HCT116 (cell line): Measurements from ENCODE around the gene ERBB4. TPM values are rescaled to one million over a fixed set of nuclear protein-coding genes. Genes with fewer than 3 reads are reported as not detected.

Source experiments
- ATAC-seq: fragments of 200-7000 bp; cut with Tn5 transposase; 2 replicates; pipeline ENCODE4 v1.9.1; 2020; ENCODE audit warnings: mild to moderate bottlenecking, moderate library complexity
- BruUV-seq: library from RNA; stranded (reverse); fragments of 400-500 nt; replicated peaks from 2 replicates; lab custom pipeline; 2021; lab: Mats Ljungman, UMichigan
- CTCF ChIA-PET: fragments of 300-600 bp; sonication (Branson Sonifier 250); formaldehyde crosslinking; loops from one replicate; lab custom pipeline; 2021; ENCODE audit warnings: antibody characterized with exemption; lab: Charles Lee
- POLR2A ChIA-PET: fragments of 300-600, 350-600 bp; sonication (Branson Sonifier 250); formaldehyde crosslinking; loops from one replicate; lab custom pipeline; 2021; ENCODE audit warnings: antibody characterized with exemption; lab: Charles Lee
- RAD21 ChIA-PET, 2 experiments: fragments of 300-600 bp; sonication (Branson Sonifier 250); formaldehyde crosslinking; loops; one replicate each; lab custom pipeline; 2023; ENCODE audit warnings: low total read pairs in 2 of 2; ENCODE audit not compliant: uncharacterized antibody in 2 of 2, unreplicated experiment in 2 of 2, low non-redundant PET in 1 of 2; lab: Charles Lee
- DNase-seq: peaks from one replicate; pipeline ENCODE4 v3.0.0-alpha.2; 2010; ENCODE audit warnings: low read depth, low spot score
- H2AFZ ChIP-seq: fragments of 200-600 bp; shearing (Covaris generic), sonication (generic); 2 replicates; pipeline ENCODE4 v1.6.1; 2017; ENCODE audit warnings: low read depth, mixed run types, mixed read lengths, antibody characterized with exemption, low read length; ENCODE audit not compliant: poor library complexity, severe bottlenecking
- H3K27ac ChIP-seq: 2 replicates; pipeline ENCODE4 v1.5.1; 2012; ENCODE audit warnings: low read depth, low read length
- H3K27me3 ChIP-seq: fragments of 200-600 bp; sonication (generic); 2 replicates; pipeline ENCODE4 v1.6.1; 2016; ENCODE audit warnings: mixed run types, low read length, mixed read lengths; ENCODE audit not compliant: insufficient read depth
- H3K36me3 ChIP-seq, 2 experiments: fragments of 200-500 bp in 1 of 2; fragments of 200-600 bp in 1 of 2; sonication (Bioruptor generic) in 1 of 2; sonication (generic) in 1 of 2; 2 replicates each; pipeline versions ENCODE4 v1.5.1 to v1.6.1; 2014 to 2016; ENCODE audit warnings: low read length in 2 of 2, inconsistent platforms in 1 of 2, mixed read lengths in 1 of 2, mixed run types in 1 of 2; ENCODE audit not compliant: insufficient read depth in 2 of 2, control insufficient read depth in 1 of 2
- H3K4me1 ChIP-seq, 2 experiments: fragments of 200-600 bp in 1 of 2; sonication (generic) in 1 of 2; 2 replicates each; pipeline versions ENCODE4 v1.5.1 to v1.6.1; 2012 to 2017; ENCODE audit warnings: low read length in 2 of 2, inconsistent platforms in 1 of 2, mild to moderate bottlenecking in 1 of 2, mixed read lengths in 1 of 2, mixed run types in 1 of 2, moderate library complexity in 1 of 2; ENCODE audit not compliant: insufficient read depth in 2 of 2, control insufficient read depth in 1 of 2
- H3K4me2 ChIP-seq: fragments of 200-600 bp; sonication (generic); 2 replicates; pipeline ENCODE4 v1.6.1; 2017; ENCODE audit warnings: mixed run types, low read length, mixed read lengths
- H3K4me3 ChIP-seq, 2 experiments: fragments of 200-600 bp in 1 of 2; sonication (generic) in 1 of 2; replicated peaks in 1 of 2; 2 replicates each; pipeline ENCODE4 v1.5.1; 2011 to 2016; ENCODE audit warnings: low read length in 2 of 2, control low read depth in 1 of 2, low read depth in 1 of 2, mild to moderate bottlenecking in 1 of 2, mixed read lengths in 1 of 2, mixed run types in 1 of 2
- H3K79me2 ChIP-seq: fragments of 200-600 bp; sonication (generic); 2 replicates; pipeline ENCODE4 v1.6.1; 2017; ENCODE audit warnings: mild to moderate bottlenecking, mixed run types, low read length, moderate library complexity, mixed read lengths; ENCODE audit not compliant: insufficient read depth
- H3K9ac ChIP-seq: fragments of 200-600 bp; sonication (generic); 2 replicates; pipeline ENCODE4 v1.6.1; 2016; ENCODE audit warnings: low read length, mixed read lengths
- H3K9me2 ChIP-seq: fragments of 200-600 bp; sonication (generic), shearing (Covaris generic); 2 replicates; pipeline ENCODE4 v1.6.1; 2017; ENCODE audit warnings: mixed run types, mild to moderate bottlenecking, moderate library complexity; ENCODE audit not compliant: insufficient read depth
- H3K9me3 ChIP-seq, 2 experiments: fragments of 200-500 bp in 1 of 2; fragments of 200-600 bp in 1 of 2; sonication (Bioruptor generic) in 1 of 2; sonication (generic) in 1 of 2; 2 replicates each; pipeline ENCODE4 v1.6.1; 2014 to 2017; ENCODE audit warnings: low read length in 2 of 2, mixed read lengths in 2 of 2, inconsistent platforms in 1 of 2, low read depth in 1 of 2, mild to moderate bottlenecking in 1 of 2, mixed run types in 1 of 2, moderate library complexity in 1 of 2; ENCODE audit not compliant: control insufficient read depth in 1 of 2, insufficient read depth in 1 of 2
- H4K20me1 ChIP-seq: fragments of 200-600 bp; sonication (generic), shearing (Covaris generic); 2 replicates; pipeline ENCODE4 v1.6.1; 2017; ENCODE audit warnings: mixed run types, mild to moderate bottlenecking, moderate library complexity; ENCODE audit not compliant: insufficient read depth
- ATF3 ChIP-seq: IDR thresholded peaks from 2 replicates; pipeline ENCODE4 v1.6.1; 2012
- CBX3 ChIP-seq: IDR thresholded peaks from 2 replicates; pipeline ENCODE4 v1.6.1; 2012; ENCODE audit warnings: low read depth
- CEBPB ChIP-seq: IDR thresholded peaks from 2 replicates; pipeline ENCODE4 v1.6.1; 2012; ENCODE audit warnings: low read depth
- CTCF ChIP-seq, 3 experiments: fragments of 200-600 bp in 1 of 3; sonication (generic) in 1 of 3; IDR thresholded peaks in 2 of 3; conservative IDR thresholded peaks in 1 of 3; 2 replicates each; pipeline ENCODE4 v1.5.1; 2012 to 2017; ENCODE audit warnings: low read depth in 2 of 3, low read length in 2 of 3, antibody characterized with exemption in 1 of 3, borderline replicate concordance in 1 of 3, control low read depth in 1 of 3, mild to moderate bottlenecking in 1 of 3, mixed read lengths in 1 of 3, mixed run types in 1 of 3, moderate library complexity in 1 of 3; ENCODE audit not compliant: insufficient read depth in 1 of 3
- EZH2 ChIP-seq: fragments of 200-600 bp; sonication (generic); IDR thresholded peaks from 2 replicates; pipeline ENCODE4 v1.6.1; 2017; ENCODE audit warnings: antibody characterized with exemption, mixed run types
- EZH2phosphoT487 ChIP-seq: fragments of 200-600 bp; IDR thresholded peaks from 2 replicates; pipeline ENCODE4 v1.6.1; 2018; ENCODE audit warnings: antibody characterized with exemption, borderline replicate concordance
- POLR2A ChIP-seq: IDR thresholded peaks from 2 replicates; pipeline ENCODE4 v1.7.0; 2011; ENCODE audit warnings: borderline replicate concordance; ENCODE audit not compliant: insufficient read depth, insufficient read length; ENCODE audit errors: extremely low read depth
- POLR2AphosphoS5 ChIP-seq: IDR thresholded peaks from 2 replicates; pipeline ENCODE4 v1.6.1; 2011; ENCODE audit warnings: mild to moderate bottlenecking, low read depth, low read length, moderate library complexity
- RAD21 ChIP-seq: IDR thresholded peaks from 2 replicates; pipeline ENCODE4 v1.6.1; 2012; ENCODE audit warnings: low read depth, mild to moderate bottlenecking
- REST ChIP-seq: IDR thresholded peaks from 2 replicates; pipeline ENCODE4 v1.6.1; 2012; ENCODE audit warnings: low read depth
- SIN3A ChIP-seq: IDR thresholded peaks from 2 replicates; pipeline ENCODE4 v1.6.1; 2012; ENCODE audit warnings: low read depth
- SP1 ChIP-seq: IDR thresholded peaks from 2 replicates; pipeline ENCODE4 v1.6.1; 2012; ENCODE audit warnings: low read depth
- SRF ChIP-seq: IDR thresholded peaks from 2 replicates; pipeline ENCODE4 v1.6.1; 2012; ENCODE audit warnings: low read depth
- TCF7L2 ChIP-seq: IDR thresholded peaks from 2 replicates; pipeline ENCODE4 v1.7.0; 2011; ENCODE audit warnings: borderline replicate concordance, inconsistent platforms; ENCODE audit not compliant: insufficient read depth, insufficient read length; ENCODE audit errors: extremely low read depth
- YY1 ChIP-seq: IDR thresholded peaks from 2 replicates; pipeline ENCODE4 v1.6.1; 2011; ENCODE audit warnings: low read length, low read depth, moderate library complexity, mild to moderate bottlenecking; ENCODE audit not compliant: insufficient replicate concordance; ENCODE audit errors: extremely low read depth
- ZFX ChIP-seq: fragments of 450-650 bp; IDR thresholded peaks from 2 replicates; pipeline ENCODE4 v1.6.1; 2017
- ZNF274 ChIP-seq: fragments of 200-500 bp; sonication (Bioruptor generic); IDR thresholded peaks from 2 replicates; pipeline ENCODE4 v1.6.1; 2014; ENCODE audit warnings: mild to moderate bottlenecking, low read depth, low read length, inconsistent platforms
- intact Hi-C: fragments of 100-400 bp; cut with micrococcal nuclease; formaldehyde crosslinking; loops from 2 replicates; pipeline ENCODE4 v1.10.0; 2022
- total RNA-seq: library from RNA; stranded (reverse); gene quantifications from one replicate; pipeline ENCODE4 v1.2.1, GENCODE V29; 2021; ENCODE audit not compliant: unreplicated experiment

The ERBB4 gene
- total RNA-seq, 1 experiment from 2014 or later = 0.10 TPM

- intact Hi-C loops = no loop called here
- H3K4me2 ChIP-seq = no peak overlapping the region
- H3K4me3 ChIP-seq = no peak overlapping the region
- no peaks in the 10 kb centered on the region for H3K9me2 ChIP-seq
- DNase-seq = no peak
- CTCF ChIA-PET = no interaction called here
- TF ChIP-seq CTCF (IDR thresholded peaks at IDR 0.05 in 2 of 3, conservative IDR thresholded peaks at IDR 0.05 in 1 of 3; ENCODE audit: borderline replicate concordance in 1 of 3, insufficient read depth in 1 of 3, low read depth in 2 of 3, low read length in 2 of 3) = no peak
- no peak for TF ChIP-seq YY1
- TF ChIP-seq POLR2A = no peak
- TF ChIP-seq SRF = no peak
- no peak for TF ChIP-seq EZH2phosphoT487
- TF ChIP-seq SP1 = no peak
- TF ChIP-seq ZFX = no peak
- TF ChIP-seq POLR2AphosphoS5 = no peak
- TF ChIP-seq, all 23 proteins: peak for 0
- ChIA-PET RAD21 (no interaction called here), POLR2A (no interaction called here)
- H3K4me1 ChIP-seq = no peaks in the 10 kb centered on the region
- H3K27ac ChIP-seq = no peak overlapping the region
- BruUV-seq = no TSS peak
- H3K36me3 ChIP-seq = no peaks in the 10 kb centered on the region
- no peak overlapping the region for H2AFZ ChIP-seq
- H3K9ac ChIP-seq = no peak overlapping the region
- no peaks in the 10 kb centered on the region for H3K27me3 ChIP-seq
- H4K20me1 ChIP-seq = no peaks in the 10 kb centered on the region
- H3K79me2 ChIP-seq = no peaks in the 10 kb centered on the region
- no peak for ATAC-seq
- H3K9me3 ChIP-seq = no peaks in the 10 kb centered on the region
Observed at GRCh38 chr2:212158081-212158480, 380.5 kb downstream of the ERBB4 start.

- RAD21 ChIA-PET = no interaction called here
- H3K4me1 ChIP-seq = no peaks in the 10 kb centered on the region
- BruUV-seq = no TSS peak
- TF ChIP-seq CBX3 (no peak), EZH2 (no peak), ZNF274 (no peak), ZFX (no peak), SIN3A (no peak), CEBPB (no peak), POLR2A (no peak), REST (no peak), RAD21 (no peak), SP1 (no peak), TCF7L2 (no peak), POLR2AphosphoS5 (no peak), ATF3 (no peak)
Observed at GRCh38 chr2:212157012-212157411, 381.6 kb downstream of the ERBB4 start.

More at GRCh38 chr2:212157012-212157411, 381.6 kb downstream of the ERBB4 start:
- no peaks in the 10 kb centered on the region for H3K9me2 ChIP-seq
- DNase-seq = no peak
- intact Hi-C loops = no loop called here
- H3K9me3 ChIP-seq = no peaks in the 10 kb centered on the region
- CTCF ChIA-PET = no interaction called here
- POLR2A ChIA-PET = no interaction called here
- H3K4me3 ChIP-seq = no peak overlapping the region
- H3K9ac ChIP-seq = no peak overlapping the region
- no peaks in the 10 kb centered on the region for H3K27me3 ChIP-seq
- no peak for ATAC-seq
- H4K20me1 ChIP-seq = no peaks in the 10 kb centered on the region
- H3K36me3 ChIP-seq = no peaks in the 10 kb centered on the region
- H3K4me2 ChIP-seq = no peak overlapping the region
- no peak overlapping the region for H2AFZ ChIP-seq
- H3K27ac ChIP-seq = no peak overlapping the region
- no peaks in the 10 kb centered on the region for H3K79me2 ChIP-seq
